OCI-LY1 (cell line): ENCODE data around the gene TJP1.

Experiments
- CTCF ChIP-seq: fragments of 200-600 bp; sonication (generic), shearing (Covaris generic); IDR thresholded peaks from 2 replicates; pipeline ENCODE4 v1.5.1; 2017; ENCODE audit warnings: mild to moderate bottlenecking, antibody characterized with exemption, low read length, moderate library complexity, mixed read lengths
- EZH2 ChIP-seq: fragments of 200-600 bp; sonication (generic), shearing (Covaris generic); IDR thresholded peaks from 2 replicates; pipeline ENCODE4 v1.8.0; 2017; ENCODE audit warnings: borderline replicate concordance, mixed run types, mild to moderate bottlenecking, antibody characterized with exemption, low read length, moderate library complexity, mixed read lengths

- TF ChIP-seq CTCF (no peak), EZH2 (no peak)
These were observed 165.4 kb downstream of the TJP1 start for GRCh38 chr15:29656636-29657475.
